Measurements from ENCODE around the gene FAM50B. TPM values are rescaled to one million over a fixed set of nuclear protein-coding genes. Genes with fewer than 3 reads are reported as not detected.
A peak's percentile ranks its signal among the peaks of the same experiment; 100 is the strongest.

FAM50B gene
- total RNA-seq, 4 donors from 2014 or later, result 4.6 to 12.9 (median 11.8) TPM

DNA sequence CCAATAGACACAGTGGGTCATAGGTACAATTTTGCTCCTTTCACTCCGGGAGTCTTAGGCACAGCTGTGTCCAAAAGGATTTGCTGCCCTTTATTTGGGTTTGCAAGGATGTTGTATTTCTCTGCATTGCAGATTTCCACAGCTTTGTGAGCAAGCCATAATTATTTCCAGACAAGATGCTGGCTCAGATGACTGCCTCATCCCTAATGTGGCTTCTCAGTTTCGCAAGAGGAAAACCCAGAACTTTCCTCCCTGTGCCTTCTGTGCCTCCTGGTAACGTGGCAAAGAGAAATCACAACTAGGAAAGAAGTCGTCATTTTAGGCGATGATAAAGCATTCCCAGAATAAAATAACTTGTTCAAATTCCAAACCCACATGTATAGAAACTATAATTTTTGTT lies 33.7 kb downstream of the FAM50B start:
- intact Hi-C loops (cut with DNase I), result no loop called here
- WGBS, 2 donors, result 65 to 70% methylated on average over 5 of the region's 5 CpGs
- no peaks in the 10 kb centered on the region for H3K36me3 ChIP-seq
- H3K27me3 ChIP-seq, result peaks cover 0 to 11% (median 0%) of the 10 kb centered on the region in 4 donors
- DNase-seq, result no peak
- no peak for TF ChIP-seq POLR2A (IDR thresholded peaks at IDR 0.05)
- TF ChIP-seq, protein P1, sequence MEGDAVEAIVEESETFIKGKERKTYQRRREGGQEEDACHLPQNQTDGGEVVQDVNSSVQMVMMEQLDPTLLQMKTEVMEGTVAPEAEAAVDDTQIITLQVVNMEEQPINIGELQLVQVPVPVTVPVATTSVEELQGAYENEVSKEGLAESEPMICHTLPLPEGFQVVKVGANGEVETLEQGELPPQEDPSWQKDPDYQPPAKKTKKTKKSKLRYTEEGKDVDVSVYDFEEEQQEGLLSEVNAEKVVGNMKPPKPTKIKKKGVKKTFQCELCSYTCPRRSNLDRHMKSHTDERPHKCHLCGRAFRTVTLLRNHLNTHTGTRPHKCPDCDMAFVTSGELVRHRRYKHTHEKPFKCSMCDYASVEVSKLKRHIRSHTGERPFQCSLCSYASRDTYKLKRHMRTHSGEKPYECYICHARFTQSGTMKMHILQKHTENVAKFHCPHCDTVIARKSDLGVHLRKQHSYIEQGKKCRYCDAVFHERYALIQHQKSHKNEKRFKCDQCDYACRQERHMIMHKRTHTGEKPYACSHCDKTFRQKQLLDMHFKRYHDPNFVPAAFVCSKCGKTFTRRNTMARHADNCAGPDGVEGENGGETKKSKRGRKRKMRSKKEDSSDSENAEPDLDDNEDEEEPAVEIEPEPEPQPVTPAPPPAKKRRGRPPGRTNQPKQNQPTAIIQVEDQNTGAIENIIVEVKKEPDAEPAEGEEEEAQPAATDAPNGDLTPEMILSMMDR (IDR thresholded peaks at IDR 0.05), result no peak
- peaks cover 0 to 20% (median 3%) of the 10 kb centered on the region in 3 donors for H3K4me1 ChIP-seq
- H3K9me3 ChIP-seq, result no peaks in the 10 kb centered on the region
- H3K27ac ChIP-seq, result peak overlapping the region in 2 of 4 donors; percentile 30 to 54
- no peak overlapping the region for H3K4me3 ChIP-seq

DNA sequence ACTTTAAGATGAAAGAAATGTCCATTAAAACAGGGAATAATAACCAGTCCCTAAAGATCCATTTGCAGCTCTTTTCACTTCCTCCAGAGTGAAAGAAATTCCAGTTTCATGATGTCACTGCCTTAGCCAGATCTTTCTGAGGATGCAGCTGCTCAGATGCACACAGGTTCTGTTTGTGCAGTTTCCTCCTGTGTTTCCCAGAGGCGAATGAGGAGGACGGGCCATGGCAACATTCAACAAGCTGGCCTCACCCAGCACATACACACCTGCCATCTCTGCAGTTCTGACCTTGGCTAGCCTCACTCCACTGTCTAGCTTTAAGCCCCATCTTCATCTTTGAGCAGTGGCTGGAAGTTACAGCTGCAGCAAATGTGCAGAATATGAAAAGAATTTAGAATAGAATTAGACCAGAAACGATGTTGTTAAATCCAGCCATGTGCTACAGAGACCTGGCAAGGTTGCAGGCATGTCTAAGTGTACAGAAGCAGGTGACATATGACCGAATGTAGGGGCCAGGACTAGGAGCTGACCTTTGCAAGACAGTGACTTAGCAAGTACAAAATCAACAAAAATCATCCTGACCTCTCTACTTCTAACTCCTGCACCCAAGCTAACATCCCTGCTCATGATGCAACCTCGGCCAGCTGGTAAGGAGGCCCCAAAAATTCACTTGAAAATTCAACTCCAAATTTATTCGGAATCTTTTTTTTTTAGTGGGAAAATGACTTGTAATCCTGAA lies 35.0 kb downstream of the FAM50B start:
- peaks cover 0 to 26% (median 10%) of the 10 kb centered on the region in 3 donors for H3K4me1 ChIP-seq
- H3K27ac ChIP-seq, result peak overlapping the region in 1 of 4 donors; percentile 54
- intact Hi-C loops (cut with DNase I), result no loop called here
- H3K36me3 ChIP-seq, result no peaks in the 10 kb centered on the region
- TF ChIP-seq POLR2A (IDR thresholded peaks at IDR 0.05), result no peak
- TF ChIP-seq, protein P1 (IDR thresholded peaks at IDR 0.05), result no peak
- H3K27me3 ChIP-seq, result peaks cover 0 to 11% (median 0%) of the 10 kb centered on the region in 4 donors
- H3K4me3 ChIP-seq, result no peak overlapping the region
- no peak for DNase-seq
- no peaks in the 10 kb centered on the region for H3K9me3 ChIP-seq
- WGBS, 2 donors, result 46 to 48% methylated on average over 5 to 6 of the region's 6 CpGs

DNA sequence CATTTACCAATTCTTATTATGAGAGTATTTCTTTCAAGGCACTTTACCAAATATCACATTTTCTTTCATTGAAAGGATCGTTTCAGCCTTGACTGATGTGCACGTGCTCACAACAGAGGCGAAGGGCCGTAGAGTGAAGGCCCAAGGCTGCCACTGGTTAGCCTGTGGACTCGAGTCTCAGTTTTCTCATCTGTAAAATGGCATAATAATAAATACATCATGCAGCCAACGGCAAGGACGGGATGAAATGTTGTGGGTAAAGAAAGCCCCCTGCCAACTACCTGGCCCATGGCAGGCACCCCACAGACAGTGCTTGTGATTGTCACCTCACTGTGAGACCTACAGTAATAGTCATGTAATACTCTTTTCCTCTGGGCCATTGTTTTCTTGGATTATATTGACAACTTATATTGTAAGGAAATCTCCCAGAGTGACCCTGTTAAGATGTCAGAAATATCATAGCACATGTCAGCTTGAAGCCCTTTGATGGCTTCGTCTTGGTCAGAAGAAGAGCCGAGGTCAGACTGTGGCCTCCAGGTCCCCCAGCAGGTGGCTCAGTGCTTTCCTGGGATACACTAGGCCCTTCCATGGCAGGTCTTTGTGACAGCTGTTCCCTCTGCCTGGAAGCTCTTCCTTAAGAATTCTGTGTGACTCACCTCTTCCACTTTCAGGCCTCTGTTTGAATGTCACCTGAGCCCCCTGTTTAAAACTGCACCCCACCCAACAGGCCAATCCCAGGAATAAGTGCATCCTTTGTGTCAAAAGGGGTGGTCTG lies 36.3 kb downstream of the FAM50B start:
- Histone ChIP-seq H3K36me3 (no peaks in the 10 kb centered on the region), H3K4me1 (peaks cover 0 to 26% (median 10%) of the 10 kb centered on the region in 3 donors), H3K9me3 (no peaks in the 10 kb centered on the region), H3K27ac (no peak overlapping the region), H3K4me3 (no peak overlapping the region), H3K27me3 (peaks cover 0 to 11% (median 0%) of the 10 kb centered on the region in 4 donors)
- 94 to 95% methylated on average over 7 to 9 of the region's 9 CpGs for WGBS, 2 donors
- no peak for DNase-seq
- intact Hi-C loops (cut with DNase I), result loop anchor here (5.0 kb wide), 1 partner anchor 143 kb away; no protein-coding TSS in a partner anchor
- TF ChIP-seq POLR2A (IDR thresholded peaks at IDR 0.05), result no peak
- TF ChIP-seq, protein P1 (IDR thresholded peaks at IDR 0.05), result peak in 2 of 6 experiments; percentile 14 to 17

DNA sequence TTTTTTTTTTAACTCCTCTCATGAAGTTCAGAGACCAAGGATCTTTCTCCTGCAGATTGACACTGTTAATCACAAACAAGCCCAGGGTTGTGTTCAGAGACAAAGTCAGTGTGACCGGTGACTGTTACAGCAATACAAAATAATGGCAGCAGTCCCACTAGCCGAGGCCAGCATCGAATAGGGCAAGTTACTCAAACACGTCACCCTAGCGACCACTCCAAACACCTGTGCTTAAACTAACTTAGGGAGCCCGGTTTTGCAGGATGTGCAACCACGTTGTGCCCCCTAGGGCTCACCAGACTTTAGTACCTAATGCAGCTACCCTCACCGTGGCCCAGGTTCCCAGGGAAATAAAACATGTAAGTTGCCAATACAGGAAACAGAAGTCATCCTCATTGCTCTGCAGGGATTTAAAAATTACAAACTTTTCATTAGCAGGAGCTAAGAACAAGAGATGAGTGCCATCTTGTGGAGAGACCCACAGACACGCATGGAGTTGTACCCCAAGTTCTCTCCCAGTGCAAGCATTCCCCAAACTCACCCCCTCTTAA lies 38.1 kb downstream of the FAM50B start:
- intact Hi-C loops (cut with DNase I), result loop anchor here (5.0 kb wide), 1 partner anchor 145 kb away; no protein-coding TSS in a partner anchor
- H3K4me3 ChIP-seq, result no peak overlapping the region
- no peaks in the 10 kb centered on the region for H3K9me3 ChIP-seq
- H3K27me3 ChIP-seq, result no peaks in the 10 kb centered on the region
- WGBS, 2 donors, result 23 to 35% methylated on average over 8 to 9 of the region's 9 CpGs
- no peaks in the 10 kb centered on the region for H3K36me3 ChIP-seq
- no peak overlapping the region for H3K27ac ChIP-seq
- H3K4me1 ChIP-seq, result peaks cover 0 to 26% (median 10%) of the 10 kb centered on the region in 3 donors
- TF ChIP-seq, protein P1 (IDR thresholded peaks at IDR 0.05), result peak; percentile 19 to 58 (median 45)
- TF ChIP-seq POLR2A (IDR thresholded peaks at IDR 0.05), result no peak
- no peak for DNase-seq

Measured in esophagus squamous epithelium (tissue), 5 donors.